K562 (cell line): ENCODE results near the gene DOCK8. TPM values are rescaled to one million over a fixed set of nuclear protein-coding genes. Genes with fewer than 3 reads are reported as not detected.

Experiments
- ATAC-seq: fragments of 200-7000 bp; cut with Tn5 transposase; 3 replicates; pipeline ENCODE4 v1.9.1; 2020; ENCODE audit warnings: moderate library complexity
- BruUV-seq: library from RNA; stranded (reverse); fragments of 400-500 nt; replicated peaks from 2 replicates; lab custom pipeline; 2021; lab: Mats Ljungman, UMichigan
- CTCF ChIA-PET: fragments of 300-600 bp; formaldehyde crosslinking; extraction: SDS; loops from one replicate; lab custom pipeline; 2021; ENCODE audit warnings: low intra/inter-chr PET ratio; lab: Yijun Ruan, JAX
- POLR2A ChIA-PET: fragments of 300-600, 350-650 bp; sonication (Branson Sonifier 250); formaldehyde crosslinking; extraction: SDS; loops from one replicate; lab custom pipeline; 2021; ENCODE audit warnings: antibody characterized with exemption, inconsistent platforms; lab: Yijun Ruan, JAX
- DNase-seq, 4 experiments: peaks; one replicate each; pipeline versions ENCODE4 v3.0.0 to v3.0.0-alpha.2; 2011 to 2018; ENCODE audit warnings: low spot score in 3 of 4, mixed read lengths in 3 of 4; ENCODE audit errors: extremely low read depth in 1 of 4
- FAIRE-seq: peaks from 2 replicates; lab custom pipeline; 2011; peaks lifted over from hg19 to GRCh38; lab: Jason Lieb, UNC
- H2AFZ ChIP-seq: 2 replicates; pipeline ENCODE4 v1.6.0; 2011; ENCODE audit warnings: low read depth, low read length, control low read depth, inconsistent platforms
- H3K27ac ChIP-seq: fragments of 200-600 bp; 3 replicates; pipeline ENCODE4 v1.8.0; 2011; ENCODE audit warnings: low read depth, mild to moderate bottlenecking, control low read depth, inconsistent platforms, low read length, moderate library complexity, mixed read lengths; ENCODE audit errors: extremely low read depth
- H3K27me3 ChIP-seq, 2 experiments: fragments of 300-600 bp in 1 of 2; 2 replicates in 1 of 2; 3 replicates in 1 of 2; pipeline versions ENCODE4 v1.6.0 to v1.8.0; 2011; ENCODE audit warnings: inconsistent platforms in 2 of 2, low read length in 2 of 2, mild to moderate bottlenecking in 1 of 2, mixed read lengths in 1 of 2, moderate library complexity in 1 of 2; ENCODE audit not compliant: control insufficient read depth in 2 of 2, insufficient read depth in 2 of 2
- H3K36me3 ChIP-seq: fragments of 300-600 bp; 3 replicates; pipeline ENCODE4 v1.8.0; 2011; ENCODE audit warnings: mild to moderate bottlenecking, low read length, inconsistent platforms; ENCODE audit not compliant: control insufficient read depth, insufficient read depth
- H3K4me1 ChIP-seq, 2 experiments: fragments of 200-600 bp in 1 of 2; replicated peaks in 1 of 2; 2 replicates in 1 of 2; 3 replicates in 1 of 2; pipeline versions ENCODE4 v1.5.1 to v1.8.0; 2011; ENCODE audit warnings: inconsistent platforms in 2 of 2, low read length in 2 of 2, mild to moderate bottlenecking in 1 of 2, mixed read lengths in 1 of 2, moderate library complexity in 1 of 2; ENCODE audit not compliant: control insufficient read depth in 2 of 2, insufficient read depth in 2 of 2
- H3K4me2 ChIP-seq: 2 replicates; pipeline ENCODE4 v1.6.1; 2011; ENCODE audit warnings: low read length, control low read depth, inconsistent platforms, mixed read lengths; ENCODE audit not compliant: insufficient read depth
- H3K4me3 ChIP-seq: fragments of 200-600 bp; sonication (generic), shearing (Covaris generic); 2 replicates; pipeline ENCODE4 v1.5.1; 2016; ENCODE audit warnings: control low read depth, inconsistent platforms
- H3K79me2 ChIP-seq: fragments of 200-600 bp; 3 replicates; pipeline ENCODE4 v1.8.0; 2011; ENCODE audit warnings: low read length, inconsistent platforms; ENCODE audit not compliant: control insufficient read depth, insufficient read depth
- H3K9ac ChIP-seq, 2 experiments: 2 replicates each; pipeline versions ENCODE4 v1.6.0 to v1.6.1; 2011; ENCODE audit warnings: low read depth in 2 of 2, low read length in 2 of 2, control low read depth in 1 of 2, inconsistent platforms in 1 of 2, mild to moderate bottlenecking in 1 of 2, mixed read lengths in 1 of 2; ENCODE audit not compliant: insufficient read depth in 1 of 2
- H3K9me1 ChIP-seq: one replicate; pipeline ENCODE4 v1.6.0; 2011; ENCODE audit warnings: inconsistent platforms, mild to moderate bottlenecking, low read length, moderate library complexity; ENCODE audit not compliant: control insufficient read depth, insufficient read depth
- H3K9me3 ChIP-seq: replicated peaks from 2 replicates; pipeline ENCODE4 v1.5.1; 2011; ENCODE audit warnings: low read depth, low read length, inconsistent platforms; ENCODE audit not compliant: control insufficient read depth, insufficient read depth
- H4K20me1 ChIP-seq: replicated peaks from 2 replicates; pipeline ENCODE4 v1.6.1; 2011; ENCODE audit warnings: low read length, inconsistent platforms, mixed read lengths; ENCODE audit not compliant: control insufficient read depth, insufficient read depth
- SRSF1 ChIP-seq: fragments of 200-400 bp; formaldehyde crosslinking; IDR thresholded peaks from 2 replicates; pipeline ENCODE4 v1.6.1; 2017; ENCODE audit warnings: mild to moderate bottlenecking, low read depth, low read length, moderate library complexity
- TEAD4 ChIP-seq, 2 experiments: sonication (generic) in 1 of 2; formaldehyde crosslinking in 1 of 2; IDR thresholded peaks; 2 replicates each; pipeline versions ENCODE4 v1.6.1 to v1.8.0; 2012 to 2022; ENCODE audit warnings: borderline replicate concordance in 1 of 2, inconsistent platforms in 1 of 2, low read length in 1 of 2, mild to moderate bottlenecking in 1 of 2, missing genetic modification reagents in 1 of 2
- ZNF431 ChIP-seq: sonication (generic); formaldehyde crosslinking; IDR thresholded peaks from 2 replicates; pipeline ENCODE4 v1.8.0; 2022; ENCODE audit warnings: mild to moderate bottlenecking, missing genetic modification reagents
- WGBS: fragments of 100-300 bp; shearing (Covaris generic); methylation state at CpG from one replicate; pipeline ENCODE4 v1.1.6; 2016; ENCODE audit warnings: low coverage, mixed read lengths; ENCODE audit not compliant: insufficient coverage; ENCODE audit errors: missing lambda C conversion rate; 5-methylcytosine and 5-hydroxymethylcytosine counted together
- in situ Hi-C: fragments of 300-500 bp; cut with MboI; formaldehyde crosslinking; loops from 4 replicates; pipeline ENCODE4 v1.15.0; 2018; ENCODE audit warnings: inconsistent platforms, mixed read lengths
- intact Hi-C: fragments of 100-400 bp; cut with micrococcal nuclease; formaldehyde crosslinking; loops from 2 replicates; pipeline ENCODE4 v1.14.2; 2022
- polyA plus RNA-seq, 8 experiments: library from polyadenylated mRNA; depleted of rRNA in 4 of 8; stranded (reverse) in 5 of 8; unstranded in 3 of 8; fragments of >200 nt; fragmentation: Nextera tagmentation in 2 of 8; fragmentation: Illumina TruSeq in 1 of 8; extraction: Ambion mirVana in 2 of 8; extraction: Trizol in 1 of 8; gene quantifications; 2 replicates each; pipeline versions ENCODE4 v1.2.1 to v1.2.3, GENCODE V29; 2011 to 2014; ENCODE audit warnings: inconsistent platforms in 1 of 8, missing spikeins in 1 of 8
- total RNA-seq, 7 experiments: library from RNA; depleted of rRNA in 6 of 7; stranded (reverse); fragments of >200 nt in 6 of 7; fragmentation: Illumina TruSeq in 2 of 7; extraction: Trizol in 2 of 7; gene quantifications; 2 replicates each; pipeline versions ENCODE4 v1.2.1 to v1.2.3, GENCODE V29; 2011 to 2021; ENCODE audit warnings: low replicate concordance in 1 of 7
- TF ChIP-seq, protein P1 (sequence below): fragments of 200-800 bp; sonication (Bioruptor generic); IDR thresholded peaks from 2 replicates; pipeline ENCODE4 v1.6.1; 2017; ENCODE audit warnings: missing genetic modification characterization, missing compliant biosample characterization
- TF ChIP-seq, protein P2 (sequence below): sonication (generic); formaldehyde crosslinking; IDR thresholded peaks from 2 replicates; pipeline ENCODE4 v1.8.0; 2022; ENCODE audit warnings: mild to moderate bottlenecking, missing genetic modification reagents

Gene DOCK8
- total and polyA plus RNA-seq, 9 of the 15 experiments (the other 6 are each of a cell fraction or from before 2014, with no cell fraction given) = 14.4 to 53.8 (median 25.1) TPM

- 90% methylated on average over 10 of the region's 12 CpGs for WGBS
- Histone ChIP-seq H4K20me1 (no peaks in the 10 kb centered on the region), H3K36me3 (peaks cover 67% of the 10 kb centered on the region), H3K27ac (no peak overlapping the region), H3K4me1 (peaks cover 0 to 7% of the 10 kb centered on the region in 2 experiments; a peak in 2 of 5 replicates), H3K4me2 (no peak overlapping the region), H3K27me3 (no peaks in the 10 kb centered on the region), H3K9me3 (no peaks in the 10 kb centered on the region), H3K79me2 (peaks cover 23% of the 10 kb centered on the region), H3K9ac (no peak overlapping the region), H2AFZ (no peak overlapping the region), H3K4me3 (no peak overlapping the region), H3K9me1 (no peaks in the 10 kb centered on the region)
- ATAC-seq (no peak), FAIRE-seq (no peak), DNase-seq (no peak)
- ChIA-PET CTCF (no interaction called here), POLR2A (interaction anchor here (0.6 to 1.4 kb wide), 4 partner anchors 8 to 70 kb away, joined by 3 to 5 read pairs (median 3); no protein-coding TSS in a partner anchor)
- no peak for TF ChIP-seq SRSF1
- no peak for TF ChIP-seq ZNF431
- TF ChIP-seq, protein P1, sequence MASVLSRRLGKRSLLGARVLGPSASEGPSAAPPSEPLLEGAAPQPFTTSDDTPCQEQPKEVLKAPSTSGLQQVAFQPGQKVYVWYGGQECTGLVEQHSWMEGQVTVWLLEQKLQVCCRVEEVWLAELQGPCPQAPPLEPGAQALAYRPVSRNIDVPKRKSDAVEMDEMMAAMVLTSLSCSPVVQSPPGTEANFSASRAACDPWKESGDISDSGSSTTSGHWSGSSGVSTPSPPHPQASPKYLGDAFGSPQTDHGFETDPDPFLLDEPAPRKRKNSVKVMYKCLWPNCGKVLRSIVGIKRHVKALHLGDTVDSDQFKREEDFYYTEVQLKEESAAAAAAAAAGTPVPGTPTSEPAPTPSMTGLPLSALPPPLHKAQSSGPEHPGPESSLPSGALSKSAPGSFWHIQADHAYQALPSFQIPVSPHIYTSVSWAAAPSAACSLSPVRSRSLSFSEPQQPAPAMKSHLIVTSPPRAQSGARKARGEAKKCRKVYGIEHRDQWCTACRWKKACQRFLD (CRISPR knock-in tag) = no peak
- TF ChIP-seq, protein P2, sequence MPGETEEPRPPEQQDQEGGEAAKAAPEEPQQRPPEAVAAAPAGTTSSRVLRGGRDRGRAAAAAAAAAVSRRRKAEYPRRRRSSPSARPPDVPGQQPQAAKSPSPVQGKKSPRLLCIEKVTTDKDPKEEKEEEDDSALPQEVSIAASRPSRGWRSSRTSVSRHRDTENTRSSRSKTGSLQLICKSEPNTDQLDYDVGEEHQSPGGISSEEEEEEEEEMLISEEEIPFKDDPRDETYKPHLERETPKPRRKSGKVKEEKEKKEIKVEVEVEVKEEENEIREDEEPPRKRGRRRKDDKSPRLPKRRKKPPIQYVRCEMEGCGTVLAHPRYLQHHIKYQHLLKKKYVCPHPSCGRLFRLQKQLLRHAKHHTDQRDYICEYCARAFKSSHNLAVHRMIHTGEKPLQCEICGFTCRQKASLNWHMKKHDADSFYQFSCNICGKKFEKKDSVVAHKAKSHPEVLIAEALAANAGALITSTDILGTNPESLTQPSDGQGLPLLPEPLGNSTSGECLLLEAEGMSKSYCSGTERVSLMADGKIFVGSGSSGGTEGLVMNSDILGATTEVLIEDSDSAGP (CRISPR knock-in tag) = no peak
- no peak for TF ChIP-seq TEAD4 (IDR thresholded peaks at IDR 0.05; ENCODE audit: low read length)
- TF ChIP-seq TEAD4 (CRISPR knock-in tag; IDR thresholded peaks at IDR 0.05; ENCODE audit: borderline replicate concordance) = no peak
- in situ Hi-C loops = loop anchor here (5.0 kb wide), 1 partner anchor 74 kb away; the partner anchor contains the start of gene DOCK8
- BruUV-seq = no TSS peak
- intact Hi-C loops = no loop called here
Measured at GRCh38 chr9:286071-286740, 71.5 kb downstream of the DOCK8 start.
